ENCODE results near the gene ARNT2. TPM values are rescaled to one million over a fixed set of nuclear protein-coding genes. Genes with fewer than 3 reads are reported as not detected.

The ARNT2 gene
- total RNA-seq, 4 donors from 2014 or later: 5.1 to 8.8 (median 6.8) TPM

GRCh38 chr15:80480171-80480811 lies 76.1 kb downstream of the ARNT2 start:
- no peak overlapping the region for H3K4me3 ChIP-seq
- H3K36me3 ChIP-seq: peaks cover 0 to 34% (median 0%) of the 10 kb centered on the region in 3 donors
- H3K9me3 ChIP-seq: peaks cover 0 to 20% (median 0%) of the 10 kb centered on the region in 4 donors
- H3K27me3 ChIP-seq: no peaks in the 10 kb centered on the region
- H3K27ac ChIP-seq: peak overlapping the region in 2 of 4 donors; percentile 67 to 71
- no peak for TF ChIP-seq POLR2A (IDR thresholded peaks at IDR 0.05)
- no peak for TF ChIP-seq EP300 (IDR thresholded peaks at IDR 0.05)
- TF ChIP-seq CTCF (IDR thresholded peaks at IDR 0.05): no peak
- DNase-seq (ENCODE audit: low spot score in 2 of 2): no peak
- H3K4me1 ChIP-seq: peaks cover 0 to 33% (median 0%) of the 10 kb centered on the region in 4 donors
- 59 to 66% methylated on average over 4 to 6 of the region's 6 CpGs for WGBS, 2 donors

- peak overlapping the region in 2 of 4 donors; percentile 67 to 71 for H3K27ac ChIP-seq
- no peak overlapping the region for H3K4me3 ChIP-seq
- WGBS, 2 donors: 47 to 61% methylated on average over 4 of the region's 4 CpGs
- no peaks in the 10 kb centered on the region for H3K27me3 ChIP-seq
- H3K9me3 ChIP-seq: peaks cover 0 to 15% (median 0%) of the 10 kb centered on the region in 4 donors
- H3K4me1 ChIP-seq: peaks cover 0 to 33% (median 0%) of the 10 kb centered on the region in 4 donors
- peaks cover 0 to 28% (median 0%) of the 10 kb centered on the region in 3 donors for H3K36me3 ChIP-seq
- no peak for TF ChIP-seq POLR2A (IDR thresholded peaks at IDR 0.05)
- peak in 1 of 2 donors; percentile 81 for TF ChIP-seq EP300 (IDR thresholded peaks at IDR 0.05)
- peak; percentile 53 to 84 for DNase-seq (ENCODE audit: low spot score in 2 of 2)
Observed at GRCh38 chr15:80480909-80481308, 76.7 kb downstream of the ARNT2 start.

DNA sequence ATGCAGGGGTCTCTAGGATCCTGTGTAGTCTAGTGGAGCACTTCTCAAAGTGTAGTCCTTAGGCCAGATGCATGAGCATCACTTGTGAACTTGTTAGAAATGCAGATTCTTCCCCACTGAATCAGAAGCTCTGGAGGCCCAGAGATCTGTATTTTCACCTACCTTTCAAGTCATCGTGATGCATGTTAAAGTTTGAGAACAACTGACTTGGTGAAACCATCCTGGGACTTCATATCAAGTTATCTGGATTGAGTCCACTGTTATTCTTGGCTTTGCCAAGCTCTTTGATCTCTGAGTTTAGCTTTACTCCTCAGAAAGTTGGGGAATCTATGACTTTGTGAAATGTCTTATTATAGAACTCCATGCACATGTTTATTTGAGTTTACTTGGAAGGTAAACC lies 78.5 kb downstream of the ARNT2 start:
- no peak for DNase-seq (ENCODE audit: low spot score in 2 of 2)
- H3K9me3 ChIP-seq: no peaks in the 10 kb centered on the region
- H3K36me3 ChIP-seq: peaks cover 0 to 10% (median 0%) of the 10 kb centered on the region in 3 donors
- H3K27ac ChIP-seq: no peak overlapping the region
- 71 to 72% methylated on average over 1 of the region's 1 CpG for WGBS, 2 donors
- no peak overlapping the region for H3K4me3 ChIP-seq
- no peaks in the 10 kb centered on the region for H3K27me3 ChIP-seq
- H3K4me1 ChIP-seq: peaks cover 0 to 33% (median 0%) of the 10 kb centered on the region in 4 donors
- no peak for TF ChIP-seq POLR2A (IDR thresholded peaks at IDR 0.05)
- no peak for TF ChIP-seq CTCF (IDR thresholded peaks at IDR 0.05)
- no peak for TF ChIP-seq EP300 (IDR thresholded peaks at IDR 0.05)

DNA sequence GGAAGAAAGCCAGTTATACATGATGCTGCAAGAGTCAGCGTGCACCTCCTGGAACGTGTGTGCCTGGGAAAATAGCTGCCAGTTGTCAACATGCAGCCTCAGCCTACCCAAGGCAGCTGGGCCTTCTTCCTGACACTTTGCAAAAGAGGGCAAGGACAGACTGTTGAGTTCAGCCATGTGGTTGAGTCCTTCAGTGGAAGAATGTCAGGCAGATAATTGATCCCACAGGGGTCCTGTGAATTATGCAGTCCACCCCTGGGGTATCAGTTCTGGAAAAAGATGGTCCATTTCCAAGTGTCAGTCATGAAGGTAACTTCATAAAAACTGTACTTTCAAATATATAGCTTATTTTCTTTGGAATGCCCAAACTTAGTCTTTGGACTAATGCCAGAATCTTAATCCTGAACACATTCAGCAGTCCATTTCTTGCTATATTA lies 79.6 kb downstream of the ARNT2 start:
- Histone ChIP-seq H3K36me3 (peaks cover 0 to 6% (median 0%) of the 10 kb centered on the region in 3 donors), H3K27ac (peak overlapping the region in 1 of 4 donors; percentile 22), H3K9me3 (no peaks in the 10 kb centered on the region), H3K27me3 (no peaks in the 10 kb centered on the region), H3K4me3 (no peak overlapping the region), H3K4me1 (peaks cover 0 to 42% (median 0%) of the 10 kb centered on the region in 4 donors)
- WGBS, 2 donors: 60 to 77% methylated on average over 2 of the region's 2 CpGs
- no peak for DNase-seq (ENCODE audit: low spot score in 2 of 2)
- TF ChIP-seq EP300 (IDR thresholded peaks at IDR 0.05) (no peak), CTCF (IDR thresholded peaks at IDR 0.05) (no peak), POLR2A (IDR thresholded peaks at IDR 0.05) (no peak)

DNA sequence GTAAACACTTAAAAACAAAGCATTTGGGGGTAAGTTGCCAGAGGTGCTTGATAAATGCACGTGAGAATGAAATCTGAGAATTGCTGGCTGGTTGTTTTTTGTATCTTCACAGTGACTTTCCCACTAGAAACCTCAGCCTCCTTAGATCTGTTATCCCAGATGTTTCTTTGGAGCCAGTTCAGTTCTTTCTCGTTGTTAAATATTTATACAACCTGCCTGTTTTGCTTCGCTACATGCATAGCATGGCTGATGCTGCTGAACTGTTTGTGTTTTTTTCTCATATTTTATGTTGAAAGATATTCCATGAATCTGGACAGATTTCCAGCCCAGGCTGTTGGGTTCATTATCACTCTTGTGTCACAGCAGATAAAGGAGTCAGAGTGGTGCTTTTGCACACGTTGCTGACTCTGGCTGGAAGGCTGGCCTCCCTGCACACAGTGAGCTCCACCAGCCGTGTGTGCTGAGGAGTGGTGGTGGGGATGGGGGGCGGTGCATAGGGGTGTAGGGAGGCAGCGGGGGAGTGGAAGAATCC lies 80.2 kb downstream of the ARNT2 start:
- TF ChIP-seq POLR2A (IDR thresholded peaks at IDR 0.05) (no peak), EP300 (IDR thresholded peaks at IDR 0.05) (peak in 1 of 2 donors; percentile 16)
- Histone ChIP-seq H3K4me1 (peaks cover 0 to 47% (median 1%) of the 10 kb centered on the region in 4 donors), H3K9me3 (no peaks in the 10 kb centered on the region), H3K27ac (peak overlapping the region in 1 of 4 donors; percentile 22), H3K36me3 (peaks cover 0 to 6% (median 0%) of the 10 kb centered on the region in 3 donors), H3K27me3 (no peaks in the 10 kb centered on the region), H3K4me3 (no peak overlapping the region)
- no peak for DNase-seq (ENCODE audit: low spot score in 2 of 2)
- 70 to 77% methylated on average over 7 of the region's 7 CpGs for WGBS, 2 donors
